Measurements from ENCODE around the gene MTUS2.

- TF ChIP-seq SP1 (IDR thresholded peaks at IDR 0.05), result no peak
- no peak for TF ChIP-seq CTCF (IDR thresholded peaks at IDR 0.05; ENCODE audit: low read depth, low read length, missing input control)
- TF ChIP-seq RAD21 (IDR thresholded peaks at IDR 0.05), result no peak
- TF ChIP-seq ATF3 (IDR thresholded peaks at IDR 0.05), result no peak
- no peak for TF ChIP-seq NR2F2 (IDR thresholded peaks at IDR 0.05)
- TF ChIP-seq ZBTB33 (IDR thresholded peaks at IDR 0.05), result no peak
- TF ChIP-seq GABPA (IDR thresholded peaks at IDR 0.05 in 1 of 2, conservative IDR thresholded peaks at IDR 0.05 in 1 of 2), result no peak
- no peak for TF ChIP-seq MAX (IDR thresholded peaks at IDR 0.05)
- TF ChIP-seq YY1 (IDR thresholded peaks at IDR 0.05), result no peak
- no peak for TF ChIP-seq FOXA1 (IDR thresholded peaks at IDR 0.05)
- no peak for TF ChIP-seq EGR1 (IDR thresholded peaks at IDR 0.05; ENCODE audit: low read depth in 2 of 2)
- TF ChIP-seq TAF1 (conservative IDR thresholded peaks at IDR 0.05), result no peak
- no peak for TF ChIP-seq REST (IDR thresholded peaks at IDR 0.05)
These were observed 336.0 kb downstream of the MTUS2 start for GRCh38 chr13:29156136-29156535.
